ENCODE results near the gene VDR.

DNA sequence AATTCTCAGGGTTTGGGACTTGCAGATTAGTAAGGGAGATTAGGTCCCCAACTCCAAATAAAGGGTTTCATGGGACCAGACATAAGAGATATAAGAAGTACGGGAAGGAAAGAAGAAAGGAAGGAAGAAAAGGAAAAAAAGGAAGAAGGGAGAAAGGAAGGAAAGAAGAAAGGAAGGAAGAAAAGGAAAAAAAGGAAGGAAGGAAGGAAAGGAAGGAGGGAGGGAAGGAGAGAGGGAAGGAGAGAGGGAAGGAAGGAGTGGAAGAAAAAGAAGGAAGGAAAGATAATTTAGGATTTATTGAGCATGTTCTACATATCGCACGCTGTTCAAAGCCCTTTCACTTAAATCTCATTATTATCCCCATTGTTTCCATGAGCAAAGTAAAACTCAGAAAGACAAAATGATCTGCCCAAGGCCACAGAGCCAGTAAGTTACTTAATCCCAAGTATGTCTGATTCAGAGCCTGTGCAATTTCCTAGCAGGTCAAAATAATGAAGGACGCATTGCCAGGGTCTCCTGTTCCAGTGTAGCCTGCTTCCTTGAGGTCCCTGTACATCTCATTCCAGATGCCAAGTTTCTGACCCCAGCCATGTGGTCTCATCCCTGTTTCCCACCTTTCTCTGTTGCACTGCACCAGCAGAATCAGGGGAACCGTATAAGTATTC, 81.2 kb downstream of the VDR start:
- TF ChIP-seq, protein P1, sequence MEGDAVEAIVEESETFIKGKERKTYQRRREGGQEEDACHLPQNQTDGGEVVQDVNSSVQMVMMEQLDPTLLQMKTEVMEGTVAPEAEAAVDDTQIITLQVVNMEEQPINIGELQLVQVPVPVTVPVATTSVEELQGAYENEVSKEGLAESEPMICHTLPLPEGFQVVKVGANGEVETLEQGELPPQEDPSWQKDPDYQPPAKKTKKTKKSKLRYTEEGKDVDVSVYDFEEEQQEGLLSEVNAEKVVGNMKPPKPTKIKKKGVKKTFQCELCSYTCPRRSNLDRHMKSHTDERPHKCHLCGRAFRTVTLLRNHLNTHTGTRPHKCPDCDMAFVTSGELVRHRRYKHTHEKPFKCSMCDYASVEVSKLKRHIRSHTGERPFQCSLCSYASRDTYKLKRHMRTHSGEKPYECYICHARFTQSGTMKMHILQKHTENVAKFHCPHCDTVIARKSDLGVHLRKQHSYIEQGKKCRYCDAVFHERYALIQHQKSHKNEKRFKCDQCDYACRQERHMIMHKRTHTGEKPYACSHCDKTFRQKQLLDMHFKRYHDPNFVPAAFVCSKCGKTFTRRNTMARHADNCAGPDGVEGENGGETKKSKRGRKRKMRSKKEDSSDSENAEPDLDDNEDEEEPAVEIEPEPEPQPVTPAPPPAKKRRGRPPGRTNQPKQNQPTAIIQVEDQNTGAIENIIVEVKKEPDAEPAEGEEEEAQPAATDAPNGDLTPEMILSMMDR (IDR thresholded peaks at IDR 0.05), result no peak
- no peak for TF ChIP-seq POLR2AphosphoS5 (IDR thresholded peaks at IDR 0.05)
- TF ChIP-seq POLR2A (IDR thresholded peaks at IDR 0.05), result no peak
- TF ChIP-seq EP300 (IDR thresholded peaks at IDR 0.05), result no peak

Data from suprapubic skin (tissue), 4 donors.